HS-5 (cell line): ENCODE results near the gene ABHD3.
"Not testable (repeated sequence)": the region's sequence is repeated elsewhere in the genome, so short reads cannot be mapped to it uniquely, and the experiment has no call there.

ENCODE experiments used
- DNase-seq: peaks from one replicate; pipeline ENCODE4 v3.0.0-alpha.2; 2012; ENCODE audit warnings: low read depth

ABHD3 gene

DNA sequence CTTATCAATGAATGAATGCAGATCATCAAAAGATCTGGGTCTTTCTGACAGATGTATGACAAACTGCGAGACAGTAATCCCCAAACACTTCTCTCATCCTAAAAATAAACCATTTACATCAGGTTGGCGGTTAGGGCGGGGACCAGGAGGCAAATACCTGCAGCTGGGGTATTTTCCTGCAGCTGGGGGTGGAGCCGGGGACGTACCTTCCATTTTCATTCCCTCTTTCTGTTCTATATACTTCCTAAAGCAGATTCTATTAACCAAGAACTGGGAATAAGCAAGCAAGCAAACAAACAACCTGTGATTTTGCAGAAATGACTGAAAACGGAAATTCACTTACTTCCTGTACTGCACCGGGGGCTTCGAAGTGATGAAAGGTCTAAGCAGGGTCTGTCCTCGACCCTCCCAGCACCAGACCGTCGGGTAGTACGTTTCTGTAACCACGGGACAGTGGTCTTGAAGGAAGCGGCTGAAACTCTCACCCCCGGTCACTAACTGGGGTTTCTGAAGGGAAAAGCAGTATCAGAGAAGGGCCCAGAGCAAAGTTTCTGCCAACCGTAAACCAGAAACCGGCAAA is 1.2 kb downstream of the ABHD3 start:
- DNase-seq = no peak

DNA sequence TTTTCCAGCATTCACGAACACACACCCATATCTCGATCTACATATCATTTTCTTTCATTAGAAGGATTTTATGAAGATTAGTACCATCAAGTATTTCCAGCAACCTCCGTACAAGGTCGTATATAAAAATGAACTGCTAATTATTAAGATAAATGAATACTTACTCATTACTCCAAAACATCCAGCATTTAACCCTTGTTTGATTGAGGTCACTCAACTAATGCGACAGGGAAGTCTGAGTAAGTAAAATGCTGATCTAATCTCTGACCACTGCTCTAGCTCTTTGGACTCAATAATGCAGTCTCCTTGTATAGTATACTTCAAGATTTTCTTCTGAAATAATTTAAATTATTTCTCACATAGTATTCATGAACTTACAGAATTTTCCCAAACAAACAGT is 2.0 kb downstream of the ABHD3 start:
- DNase-seq = no peak

- DNase-seq = no peak
These were observed 3.0 kb downstream of the ABHD3 start for GRCh38 chr18:21701621-21702020.

- no peak for DNase-seq
These were observed 4.0 kb downstream of the ABHD3 start for GRCh38 chr18:21700528-21701075.

GRCh38 chr18:21693322-21693721 is 11.3 kb downstream of the ABHD3 start:
- DNase-seq = no peak

GRCh38 chr18:21689736-21690135 is 14.8 kb downstream of the ABHD3 start:
- no peak for DNase-seq

DNA sequence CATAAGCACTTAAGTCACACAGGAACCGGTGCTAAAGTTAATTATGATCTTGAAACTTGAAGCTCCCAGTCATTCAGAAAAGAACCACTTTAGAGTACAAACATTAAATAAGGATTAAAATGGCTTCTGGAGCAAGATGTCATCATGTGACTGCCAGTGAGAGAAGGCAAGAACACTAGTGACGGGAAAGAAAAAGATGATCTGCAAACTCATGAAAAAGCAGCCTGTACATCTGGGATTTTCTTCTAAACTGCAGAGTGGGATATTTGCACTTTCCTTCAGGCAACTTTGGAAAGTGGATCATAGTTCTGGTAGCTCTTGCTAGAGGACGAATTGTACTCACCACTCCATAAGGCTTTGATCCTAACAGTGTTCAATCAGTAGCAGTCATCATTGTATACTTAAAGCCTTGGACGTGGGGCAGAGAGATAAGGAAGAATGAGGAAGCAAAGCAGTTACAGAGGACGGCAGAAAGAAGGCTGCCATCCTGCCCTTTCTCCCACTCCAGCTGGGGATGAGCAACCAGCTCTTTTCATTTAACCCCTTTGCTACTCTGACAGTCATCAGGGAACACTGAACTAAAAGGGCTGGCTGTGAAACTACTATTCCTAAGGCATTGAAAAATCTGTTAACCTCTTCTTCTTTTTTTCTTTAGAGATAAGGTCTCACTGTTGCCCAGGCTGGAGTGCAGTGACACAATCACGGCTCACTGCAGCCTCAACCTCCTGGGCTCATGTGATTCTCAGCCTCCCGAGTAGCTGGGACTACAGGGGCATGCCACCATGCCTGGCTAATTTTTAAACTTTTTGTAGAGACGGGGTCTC is 18.1 kb downstream of the ABHD3 start:
- DNase-seq = no peak

- not testable (repeated sequence) for DNase-seq
These were observed 19.0 kb downstream of the ABHD3 start for GRCh38 chr18:21685556-21685981.

- DNase-seq = no peak
These were observed 19.8 kb downstream of the ABHD3 start for GRCh38 chr18:21684731-21685130.

- DNase-seq = no peak
These were observed 22.1 kb downstream of the ABHD3 start for GRCh38 chr18:21682371-21683051.

- no peak for DNase-seq
These were observed 24.4 kb downstream of the ABHD3 start for GRCh38 chr18:21680161-21680560.

DNA sequence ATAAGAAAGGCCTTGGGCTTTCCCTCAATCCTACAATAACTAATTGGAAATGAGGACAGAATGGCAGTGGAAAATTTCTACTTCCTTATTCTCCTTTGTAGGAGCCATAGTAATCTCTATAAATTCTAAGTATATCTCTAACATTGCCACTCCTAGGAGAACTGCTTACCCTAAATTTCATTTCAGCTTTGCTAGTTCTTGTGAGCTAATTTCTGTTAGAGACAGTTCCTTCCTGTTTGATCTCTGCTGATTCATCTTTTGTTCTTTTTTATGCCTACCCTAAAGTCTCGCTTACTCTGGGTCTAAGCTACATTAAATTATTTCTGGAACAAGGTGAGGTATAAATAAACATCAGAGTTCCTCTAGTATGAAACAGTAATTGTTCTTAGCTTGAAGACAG is 25.7 kb downstream of the ABHD3 start:
- no peak for DNase-seq

GRCh38 chr18:21675354-21675753 is 29.2 kb downstream of the ABHD3 start:
- not testable (repeated sequence) for DNase-seq

GRCh38 chr18:21672521-21673267 is 31.9 kb downstream of the ABHD3 start:
- DNase-seq = peak; percentile 37

DNA sequence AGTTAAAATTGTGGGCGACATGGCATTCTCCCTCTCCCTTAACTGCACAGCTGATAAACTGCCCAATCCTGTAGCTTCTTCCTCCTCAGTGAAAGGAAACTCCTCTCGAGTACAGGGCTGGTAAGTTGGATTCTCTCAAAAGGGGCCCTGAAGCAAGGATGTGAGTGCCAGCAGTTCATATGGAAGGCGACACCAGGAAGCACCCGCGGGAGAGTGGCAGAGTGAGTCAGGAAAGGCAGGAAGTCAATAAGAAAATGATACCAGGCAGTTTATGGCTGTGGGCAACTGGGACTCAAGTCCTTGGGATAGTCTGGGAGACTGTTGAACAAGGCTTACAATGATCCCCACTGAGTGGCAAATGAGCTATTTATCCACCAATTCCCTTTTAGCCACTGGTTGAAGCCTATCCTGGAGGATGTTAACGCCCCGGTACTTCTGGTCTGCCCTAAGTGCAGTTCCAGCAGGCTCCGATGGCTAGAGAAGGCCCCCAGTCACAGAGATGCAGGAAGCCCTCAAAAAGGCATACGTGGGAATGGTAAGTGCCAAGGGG is 34.8 kb downstream of the ABHD3 start:
- DNase-seq = no peak

GRCh38 chr18:21664069-21664468 is 40.5 kb downstream of the ABHD3 start:
- DNase-seq = no peak

- no peak for DNase-seq
These were observed 41.0 kb downstream of the ABHD3 start for GRCh38 chr18:21663578-21663977.

DNA sequence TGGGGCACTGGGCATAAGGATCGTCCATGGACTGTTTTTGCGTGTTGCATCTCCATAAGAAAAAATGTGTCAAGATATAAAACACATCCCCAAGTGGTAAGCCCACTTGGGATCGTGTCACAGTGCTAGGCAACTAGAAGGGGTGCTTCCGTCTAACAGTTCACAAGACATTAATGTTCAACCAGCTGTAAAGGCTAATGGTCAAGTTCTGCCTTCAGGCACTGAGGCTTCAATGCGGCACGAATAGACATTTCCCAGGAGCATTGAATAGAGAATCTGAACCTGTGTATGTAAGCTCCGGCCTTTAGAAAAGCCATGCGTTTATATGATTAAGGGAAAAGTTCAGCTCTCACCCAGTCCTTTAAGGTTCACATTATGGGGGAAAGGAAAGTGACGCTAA is 42.0 kb downstream of the ABHD3 start:
- no peak for DNase-seq

- no peak for DNase-seq
These were observed 44.5 kb downstream of the ABHD3 start for GRCh38 chr18:21660078-21660477.

DNA sequence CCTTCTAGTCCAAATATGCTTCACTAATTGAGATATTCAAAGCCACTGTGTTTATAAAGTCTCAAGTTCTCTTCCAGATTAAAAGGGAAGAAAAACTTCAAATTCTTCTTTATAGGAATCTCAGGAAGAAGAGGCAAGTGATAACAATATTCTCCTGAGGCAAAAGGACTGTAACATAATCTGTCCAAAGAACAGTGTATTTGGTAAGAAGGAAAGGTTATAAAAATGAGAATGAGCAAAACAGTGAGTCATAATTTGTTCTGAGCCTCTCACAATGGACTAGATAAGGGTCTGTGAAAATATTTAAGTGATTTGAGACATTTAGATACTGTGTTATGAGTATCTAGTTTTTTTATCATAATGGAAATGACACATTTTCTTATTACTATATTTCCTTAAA is 48.2 kb downstream of the ABHD3 start:
- peak; percentile 22 for DNase-seq

- no peak for DNase-seq
These were observed 51.2 kb downstream of the ABHD3 start for GRCh38 chr18:21653361-21653760.

GRCh38 chr18:21652073-21652472 is 52.5 kb downstream of the ABHD3 start:
- no peak for DNase-seq
